Vagina (tissue), 2 donors: ENCODE data around the gene LIMCH1. TPM values are rescaled to one million over a fixed set of nuclear protein-coding genes. Genes with fewer than 3 reads are reported as not detected.

ENCODE experiments used
- DNase-seq, 2 donors: peaks; one replicate each; pipeline ENCODE4 v3.0.0-alpha.2; 2017; ENCODE audit errors: extremely low spot score in 2 of 2
- H3K27ac ChIP-seq: fragments of 200-600 bp; sonication (generic); one replicate; pipeline ENCODE4 v1.5.1; 2019
- H3K27me3 ChIP-seq: fragments of 200-600 bp; sonication (generic); one replicate; pipeline ENCODE4 v1.5.1; 2019
- H3K36me3 ChIP-seq, 2 donors: fragments of 200-600 bp; sonication (generic); one replicate each; pipeline ENCODE4 v1.5.1; 2017 to 2019
- H3K4me1 ChIP-seq: fragments of 200-600 bp; sonication (generic); one replicate; pipeline ENCODE4 v1.5.1; 2019
- H3K4me3 ChIP-seq, 2 donors: fragments of 200-600 bp; sonication (generic); 1 replicate in 1 of 2; 2 replicates in 1 of 2; pipeline ENCODE4 v1.5.1; 2016 to 2019
- H3K9me3 ChIP-seq: fragments of 200-600 bp; sonication (generic); one replicate; pipeline ENCODE4 v1.5.1; 2019
- POLR2A ChIP-seq, 2 donors: fragments of 450-650 bp; IDR thresholded peaks; one replicate each; pipeline ENCODE4 v1.6.1; 2017; ENCODE audit warnings: antibody characterized with exemption in 2 of 2, mild to moderate bottlenecking in 2 of 2, moderate library complexity in 2 of 2
- POLR2AphosphoS5 ChIP-seq, 2 donors: sonication (generic); formaldehyde crosslinking; IDR thresholded peaks; one replicate each; pipeline ENCODE4 v1.9.0; 2017; ENCODE audit warnings: antibody characterized with exemption in 2 of 2, mild to moderate bottlenecking in 2 of 2, low read depth in 1 of 2; ENCODE audit not compliant: insufficient read depth in 1 of 2
- intact Hi-C: fragments of 100-400 bp; cut with DNase I; formaldehyde crosslinking; loops from one replicate; pipeline ENCODE4 v1.15.1; 2023
- total RNA-seq: library from RNA; depleted of rRNA; stranded (reverse); fragments of >200 nt; gene quantifications from one replicate; pipeline ENCODE4 v1.2.3, GENCODE V29; 2016
- TF ChIP-seq, protein P1 (sequence below), 3 experiments: fragments of 450-650 bp in 2 of 3; fragments of 200-600 bp in 1 of 3; sonication (generic) in 1 of 3; IDR thresholded peaks; one replicate each; pipeline ENCODE4 v1.5.1; 2017 to 2019; ENCODE audit warnings: antibody characterized with exemption in 3 of 3, mild to moderate bottlenecking in 2 of 3, moderate library complexity in 2 of 3

Gene LIMCH1
- total RNA-seq, 1 donor from 2014 or later: 17.9 TPM

DNA sequence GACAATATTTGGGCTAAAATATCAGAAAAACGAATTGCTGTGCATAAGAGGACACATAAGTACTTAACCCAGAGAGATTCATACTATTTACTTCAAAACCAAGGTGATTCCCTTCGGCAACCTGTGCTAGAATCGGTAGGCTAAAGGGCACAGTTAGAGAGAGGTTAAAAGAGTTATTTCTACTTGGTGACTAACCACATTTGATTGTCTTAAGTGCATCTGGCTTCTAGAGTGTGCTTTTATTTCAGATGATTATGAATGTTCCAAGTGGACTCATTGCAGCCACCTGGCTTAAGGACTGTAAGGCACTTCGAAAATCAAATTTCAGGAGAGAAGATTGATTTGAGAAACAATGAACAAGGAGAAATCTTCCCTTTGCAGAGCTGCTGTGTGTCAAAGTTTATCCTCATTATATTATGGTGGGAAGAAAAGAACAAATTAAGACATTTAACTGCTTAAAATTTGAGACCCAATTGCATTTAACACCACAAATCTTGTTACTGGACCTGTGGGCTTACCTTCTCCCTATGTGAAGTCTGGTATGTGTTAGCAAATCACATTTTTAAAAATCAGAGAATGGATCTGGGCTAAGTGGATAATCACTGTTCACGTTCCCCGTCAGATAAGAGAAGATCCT, 176.5 kb downstream of the LIMCH1 start:
- H3K36me3 ChIP-seq: no peaks in the 10 kb centered on the region
- no peak overlapping the region for H3K4me3 ChIP-seq
- no peaks in the 10 kb centered on the region for H3K4me1 ChIP-seq
- H3K9me3 ChIP-seq: no peaks in the 10 kb centered on the region
- no peaks in the 10 kb centered on the region for H3K27me3 ChIP-seq
- DNase-seq: no peak
- no peak overlapping the region for H3K27ac ChIP-seq
- no peak for TF ChIP-seq POLR2AphosphoS5 (IDR thresholded peaks at IDR 0.05; ENCODE audit: insufficient read depth in 1 of 2, low read depth in 1 of 2)
- TF ChIP-seq, protein P1, sequence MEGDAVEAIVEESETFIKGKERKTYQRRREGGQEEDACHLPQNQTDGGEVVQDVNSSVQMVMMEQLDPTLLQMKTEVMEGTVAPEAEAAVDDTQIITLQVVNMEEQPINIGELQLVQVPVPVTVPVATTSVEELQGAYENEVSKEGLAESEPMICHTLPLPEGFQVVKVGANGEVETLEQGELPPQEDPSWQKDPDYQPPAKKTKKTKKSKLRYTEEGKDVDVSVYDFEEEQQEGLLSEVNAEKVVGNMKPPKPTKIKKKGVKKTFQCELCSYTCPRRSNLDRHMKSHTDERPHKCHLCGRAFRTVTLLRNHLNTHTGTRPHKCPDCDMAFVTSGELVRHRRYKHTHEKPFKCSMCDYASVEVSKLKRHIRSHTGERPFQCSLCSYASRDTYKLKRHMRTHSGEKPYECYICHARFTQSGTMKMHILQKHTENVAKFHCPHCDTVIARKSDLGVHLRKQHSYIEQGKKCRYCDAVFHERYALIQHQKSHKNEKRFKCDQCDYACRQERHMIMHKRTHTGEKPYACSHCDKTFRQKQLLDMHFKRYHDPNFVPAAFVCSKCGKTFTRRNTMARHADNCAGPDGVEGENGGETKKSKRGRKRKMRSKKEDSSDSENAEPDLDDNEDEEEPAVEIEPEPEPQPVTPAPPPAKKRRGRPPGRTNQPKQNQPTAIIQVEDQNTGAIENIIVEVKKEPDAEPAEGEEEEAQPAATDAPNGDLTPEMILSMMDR (IDR thresholded peaks at IDR 0.05): no peak
- TF ChIP-seq POLR2A (IDR thresholded peaks at IDR 0.05): no peak
- intact Hi-C loops: no loop called here

GRCh38 chr4:41715155-41715554, 177.2 kb downstream of the LIMCH1 start:
- DNase-seq: no peak
- no peak overlapping the region for H3K27ac ChIP-seq
- no peaks in the 10 kb centered on the region for H3K36me3 ChIP-seq
- no peaks in the 10 kb centered on the region for H3K27me3 ChIP-seq
- H3K4me3 ChIP-seq: no peak overlapping the region
- no peaks in the 10 kb centered on the region for H3K9me3 ChIP-seq
- intact Hi-C loops: no loop called here
- no peaks in the 10 kb centered on the region for H3K4me1 ChIP-seq
- TF ChIP-seq POLR2A (IDR thresholded peaks at IDR 0.05): no peak
- TF ChIP-seq POLR2AphosphoS5 (IDR thresholded peaks at IDR 0.05; ENCODE audit: insufficient read depth in 1 of 2, low read depth in 1 of 2): no peak
- TF ChIP-seq, protein P1 (IDR thresholded peaks at IDR 0.05): no peak

DNA sequence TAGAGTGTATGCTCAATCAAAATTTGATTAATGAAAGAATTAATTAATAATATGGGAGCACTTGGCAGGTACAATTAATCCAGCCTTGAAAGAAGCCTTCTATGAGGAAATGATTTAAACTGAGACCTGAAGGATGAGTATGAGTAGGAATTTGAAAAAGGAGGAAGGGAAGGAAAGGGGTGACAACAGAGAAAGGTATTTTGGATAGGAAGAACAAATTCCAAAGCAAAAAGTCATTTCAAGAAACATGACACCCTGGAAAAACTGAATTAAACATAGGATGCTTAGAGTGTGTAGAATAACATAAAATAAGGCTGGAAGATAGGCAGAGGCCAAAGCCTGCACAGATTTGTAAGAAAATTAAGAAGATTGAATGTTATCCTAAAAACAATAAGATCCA, 180.9 kb downstream of the LIMCH1 start:
- no peak for TF ChIP-seq POLR2A (IDR thresholded peaks at IDR 0.05)
- TF ChIP-seq POLR2AphosphoS5 (IDR thresholded peaks at IDR 0.05; ENCODE audit: insufficient read depth in 1 of 2, low read depth in 1 of 2): no peak
- TF ChIP-seq, protein P1 (IDR thresholded peaks at IDR 0.05): no peak
- DNase-seq: no peak
- H3K4me3 ChIP-seq: no peak overlapping the region
- H3K27me3 ChIP-seq: no peaks in the 10 kb centered on the region
- no peaks in the 10 kb centered on the region for H3K4me1 ChIP-seq
- H3K27ac ChIP-seq: no peak overlapping the region
- H3K9me3 ChIP-seq: no peaks in the 10 kb centered on the region
- intact Hi-C loops: no loop called here
- no peaks in the 10 kb centered on the region for H3K36me3 ChIP-seq

GRCh38 chr4:41719417-41719816, 181.5 kb downstream of the LIMCH1 start:
- no peaks in the 10 kb centered on the region for H3K27me3 ChIP-seq

GRCh38 chr4:41722181-41722580, 184.2 kb downstream of the LIMCH1 start:
- Histone ChIP-seq H3K27me3 (no peaks in the 10 kb centered on the region), H3K9me3 (peaks cover 8% of the 10 kb centered on the region), H3K36me3 (no peaks in the 10 kb centered on the region), H3K4me3 (no peak overlapping the region), H3K4me1 (no peaks in the 10 kb centered on the region), H3K27ac (no peak overlapping the region)
- TF ChIP-seq POLR2AphosphoS5 (IDR thresholded peaks at IDR 0.05; ENCODE audit: insufficient read depth in 1 of 2, low read depth in 1 of 2): no peak
- no peak for TF ChIP-seq POLR2A (IDR thresholded peaks at IDR 0.05)
- TF ChIP-seq, protein P1 (IDR thresholded peaks at IDR 0.05): no peak
- DNase-seq: no peak
- intact Hi-C loops: no loop called here

More at GRCh38 chr4:41719417-41719816, 181.5 kb downstream of the LIMCH1 start:
- TF ChIP-seq POLR2AphosphoS5 (IDR thresholded peaks at IDR 0.05; ENCODE audit: insufficient read depth in 1 of 2, low read depth in 1 of 2): no peak
- TF ChIP-seq, protein P1 (IDR thresholded peaks at IDR 0.05): no peak
- no peak overlapping the region for H3K4me3 ChIP-seq
- no peaks in the 10 kb centered on the region for H3K36me3 ChIP-seq
- H3K9me3 ChIP-seq: no peaks in the 10 kb centered on the region
- H3K4me1 ChIP-seq: no peaks in the 10 kb centered on the region
- no peak overlapping the region for H3K27ac ChIP-seq
- intact Hi-C loops: no loop called here
- DNase-seq: no peak
